WTC11 (cell line): Measurements from ENCODE around the gene NLRP6.

ENCODE experiments used
- CREB1 ChIP-seq: sonication (generic); formaldehyde crosslinking; IDR thresholded peaks from 2 replicates; pipeline ENCODE4 v1.8.0; 2023; ENCODE audit warnings: mild to moderate bottlenecking, missing genetic modification reagents
- JUN ChIP-seq: sonication (generic); formaldehyde crosslinking; IDR thresholded peaks from 2 replicates; pipeline ENCODE4 v1.8.0; 2023; ENCODE audit warnings: mild to moderate bottlenecking, missing genetic modification reagents
- MYBL2 ChIP-seq: sonication (generic); formaldehyde crosslinking; IDR thresholded peaks from 2 replicates; pipeline ENCODE4 v1.8.1; 2023; ENCODE audit warnings: mild to moderate bottlenecking, moderate library complexity, missing genetic modification reagents
- NR1H2 ChIP-seq: sonication (generic); formaldehyde crosslinking; IDR thresholded peaks from 2 replicates; pipeline ENCODE4 v1.9.0; 2021; ENCODE audit warnings: mild to moderate bottlenecking, moderate library complexity, missing genetic modification reagents
- SMAD3 ChIP-seq: sonication (generic); formaldehyde crosslinking; IDR thresholded peaks from 2 replicates; pipeline ENCODE4 v1.8.0; 2022; ENCODE audit warnings: missing genetic modification reagents, mild to moderate bottlenecking, borderline replicate concordance
- TCF7 ChIP-seq: sonication (generic); formaldehyde crosslinking; IDR thresholded peaks from 2 replicates; pipeline ENCODE4 v1.8.0; 2022; ENCODE audit warnings: mild to moderate bottlenecking, low read depth, missing genetic modification reagents, moderate library complexity
- ZNF425 ChIP-seq: fragments of 250-450 bp; sonication (Bioruptor Pico); conservative IDR thresholded peaks from 2 replicates; pipeline ENCODE4 v1.9.0; 2021; ENCODE audit warnings: mild to moderate bottlenecking
- ZNF532 ChIP-seq: fragments of 250-450 bp; sonication (Bioruptor Pico); IDR thresholded peaks from 2 replicates; pipeline ENCODE4 v1.9.0; 2021; ENCODE audit warnings: mild to moderate bottlenecking, borderline replicate concordance
- TF ChIP-seq, protein P1 (sequence below): fragments of 200-600 bp; IDR thresholded peaks from 2 replicates; pipeline ENCODE4 v1.8.0; 2022; ENCODE audit warnings: antibody characterized with exemption
- TF ChIP-seq, protein P2 (sequence below): sonication (generic); formaldehyde crosslinking; IDR thresholded peaks from 2 replicates; pipeline ENCODE4 v1.8.0; 2022; ENCODE audit warnings: mild to moderate bottlenecking, missing genetic modification reagents

DNA sequence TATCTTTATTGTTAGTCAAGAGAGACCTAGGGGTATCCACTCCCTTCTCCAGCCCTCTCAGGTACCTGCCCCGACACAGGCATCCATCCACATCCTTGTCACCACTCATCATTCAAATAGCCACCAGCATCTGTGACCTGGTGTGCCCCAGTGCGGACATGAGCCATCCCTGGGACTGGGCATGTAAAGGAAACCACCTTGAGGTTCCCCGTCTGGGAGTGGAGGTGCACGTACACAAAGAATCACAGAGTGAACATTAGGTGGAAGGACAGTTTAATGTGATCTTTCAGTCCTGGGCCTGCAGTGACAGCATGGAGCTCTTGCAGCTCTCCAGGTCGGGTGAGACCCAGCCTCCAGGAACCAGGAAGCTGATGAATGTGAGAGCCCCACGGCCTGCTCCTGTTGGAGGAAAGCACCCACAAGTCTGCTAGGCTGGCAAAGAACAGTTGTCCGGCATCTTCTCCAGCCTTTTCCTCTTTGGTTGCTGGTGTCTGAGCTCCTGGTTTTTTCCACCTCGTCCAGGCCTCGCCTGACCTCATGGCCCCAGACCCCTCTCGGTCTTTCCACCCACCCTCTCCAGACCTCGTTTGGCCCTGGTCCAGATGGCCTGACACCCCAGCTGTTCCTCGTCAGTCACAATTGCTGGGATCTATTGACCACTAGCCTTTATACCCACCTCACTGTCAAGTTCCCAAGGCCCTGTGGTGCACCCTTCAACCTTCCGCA, 24.9 kb upstream of the NLRP6 start:
- TF ChIP-seq, protein P1, sequence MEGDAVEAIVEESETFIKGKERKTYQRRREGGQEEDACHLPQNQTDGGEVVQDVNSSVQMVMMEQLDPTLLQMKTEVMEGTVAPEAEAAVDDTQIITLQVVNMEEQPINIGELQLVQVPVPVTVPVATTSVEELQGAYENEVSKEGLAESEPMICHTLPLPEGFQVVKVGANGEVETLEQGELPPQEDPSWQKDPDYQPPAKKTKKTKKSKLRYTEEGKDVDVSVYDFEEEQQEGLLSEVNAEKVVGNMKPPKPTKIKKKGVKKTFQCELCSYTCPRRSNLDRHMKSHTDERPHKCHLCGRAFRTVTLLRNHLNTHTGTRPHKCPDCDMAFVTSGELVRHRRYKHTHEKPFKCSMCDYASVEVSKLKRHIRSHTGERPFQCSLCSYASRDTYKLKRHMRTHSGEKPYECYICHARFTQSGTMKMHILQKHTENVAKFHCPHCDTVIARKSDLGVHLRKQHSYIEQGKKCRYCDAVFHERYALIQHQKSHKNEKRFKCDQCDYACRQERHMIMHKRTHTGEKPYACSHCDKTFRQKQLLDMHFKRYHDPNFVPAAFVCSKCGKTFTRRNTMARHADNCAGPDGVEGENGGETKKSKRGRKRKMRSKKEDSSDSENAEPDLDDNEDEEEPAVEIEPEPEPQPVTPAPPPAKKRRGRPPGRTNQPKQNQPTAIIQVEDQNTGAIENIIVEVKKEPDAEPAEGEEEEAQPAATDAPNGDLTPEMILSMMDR = no peak
- TF ChIP-seq SMAD3 (no peak), JUN (CRISPR knock-in tag) (no peak), ZNF532 (CRISPR knock-in tag) (no peak), ZNF425 (CRISPR knock-in tag) (no peak), MYBL2 (CRISPR knock-in tag) (no peak), CREB1 (CRISPR knock-in tag) (no peak), TCF7 (CRISPR knock-in tag) (no peak), NR1H2 (CRISPR knock-in tag) (no peak)
- TF ChIP-seq, protein P2, sequence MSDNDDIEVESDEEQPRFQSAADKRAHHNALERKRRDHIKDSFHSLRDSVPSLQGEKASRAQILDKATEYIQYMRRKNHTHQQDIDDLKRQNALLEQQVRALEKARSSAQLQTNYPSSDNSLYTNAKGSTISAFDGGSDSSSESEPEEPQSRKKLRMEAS (CRISPR knock-in tag) = no peak
